ENCODE measurements around the gene PTGDR2.

Gene PTGDR2

GRCh38 chr11:60872961-60873524 is 17.3 kb upstream of the PTGDR2 start:
- no peak for FAIRE-seq
- no peak for DNase-seq (ENCODE audit: insufficient read length)
- no peak for TF ChIP-seq POLR2A (IDR thresholded peaks at IDR 0.05; ENCODE audit: low read depth, low read length)
- TF ChIP-seq TAF1 (IDR thresholded peaks at IDR 0.05; ENCODE audit: borderline replicate concordance, low read depth, low read length): no peak
- no peak for TF ChIP-seq POLR2AphosphoS5 (IDR thresholded peaks at IDR 0.05; ENCODE audit: low read depth, low read length)

GRCh38 chr11:60872124-60872960 is 16.6 kb upstream of the PTGDR2 start:
- no peak for DNase-seq (ENCODE audit: insufficient read length)
- no peak for FAIRE-seq
- TF ChIP-seq POLR2AphosphoS5 (IDR thresholded peaks at IDR 0.05; ENCODE audit: low read depth, low read length) (no peak), TAF1 (IDR thresholded peaks at IDR 0.05; ENCODE audit: borderline replicate concordance, low read depth, low read length) (no peak), POLR2A (IDR thresholded peaks at IDR 0.05; ENCODE audit: low read depth, low read length) (no peak)

GRCh38 chr11:60871378-60872061 is 15.8 kb upstream of the PTGDR2 start:
- no peak for TF ChIP-seq POLR2A (IDR thresholded peaks at IDR 0.05; ENCODE audit: low read depth, low read length)
- no peak for TF ChIP-seq TAF1 (IDR thresholded peaks at IDR 0.05; ENCODE audit: borderline replicate concordance, low read depth, low read length)
- TF ChIP-seq POLR2AphosphoS5 (IDR thresholded peaks at IDR 0.05; ENCODE audit: low read depth, low read length): no peak
- FAIRE-seq: peak; percentile 79
- DNase-seq (ENCODE audit: insufficient read length): no peak

- DNase-seq (ENCODE audit: insufficient read length) (no peak), FAIRE-seq (no peak)
- TF ChIP-seq TAF1 (IDR thresholded peaks at IDR 0.05; ENCODE audit: borderline replicate concordance, low read depth, low read length) (no peak), POLR2AphosphoS5 (IDR thresholded peaks at IDR 0.05; ENCODE audit: low read depth, low read length) (no peak), POLR2A (IDR thresholded peaks at IDR 0.05; ENCODE audit: low read depth, low read length) (no peak)
Observed at GRCh38 chr11:60870733-60871377, 15.1 kb upstream of the PTGDR2 start.

GRCh38 chr11:60870276-60870675 is 14.5 kb upstream of the PTGDR2 start:
- DNase-seq (ENCODE audit: insufficient read length): no peak
- TF ChIP-seq POLR2AphosphoS5 (IDR thresholded peaks at IDR 0.05; ENCODE audit: low read depth, low read length): no peak
- TF ChIP-seq TAF1 (IDR thresholded peaks at IDR 0.05; ENCODE audit: borderline replicate concordance, low read depth, low read length): no peak
- TF ChIP-seq POLR2A (IDR thresholded peaks at IDR 0.05; ENCODE audit: low read depth, low read length): no peak
- FAIRE-seq: no peak

- DNase-seq (ENCODE audit: insufficient read length): no peak
- TF ChIP-seq POLR2A (IDR thresholded peaks at IDR 0.05; ENCODE audit: low read depth, low read length): no peak
- no peak for TF ChIP-seq TAF1 (IDR thresholded peaks at IDR 0.05; ENCODE audit: borderline replicate concordance, low read depth, low read length)
- TF ChIP-seq POLR2AphosphoS5 (IDR thresholded peaks at IDR 0.05; ENCODE audit: low read depth, low read length): no peak
- no peak for FAIRE-seq
Observed at GRCh38 chr11:60869451-60869825, 13.7 kb upstream of the PTGDR2 start.

GRCh38 chr11:60868682-60869450 is 13.1 kb upstream of the PTGDR2 start:
- no peak for FAIRE-seq
- TF ChIP-seq POLR2AphosphoS5 (IDR thresholded peaks at IDR 0.05; ENCODE audit: low read depth, low read length): no peak
- TF ChIP-seq TAF1 (IDR thresholded peaks at IDR 0.05; ENCODE audit: borderline replicate concordance, low read depth, low read length): no peak
- no peak for TF ChIP-seq POLR2A (IDR thresholded peaks at IDR 0.05; ENCODE audit: low read depth, low read length)

GRCh38 chr11:60867871-60868681 is 12.3 kb upstream of the PTGDR2 start:
- DNase-seq (ENCODE audit: insufficient read length) (no peak), FAIRE-seq (no peak)
- TF ChIP-seq TAF1 (IDR thresholded peaks at IDR 0.05; ENCODE audit: borderline replicate concordance, low read depth, low read length): no peak
- TF ChIP-seq POLR2AphosphoS5 (IDR thresholded peaks at IDR 0.05; ENCODE audit: low read depth, low read length): no peak

More at GRCh38 chr11:60868682-60869450, 13.1 kb upstream of the PTGDR2 start:
- no peak for DNase-seq (ENCODE audit: insufficient read length)

GRCh38 chr11:60866911-60867870 is 11.4 kb upstream of the PTGDR2 start, which contains the start of gene ZP1:
TSS of gene ZP1 (plus strand) at chr11:60867542. CDS start at chr11:60867562, 20 bp downstream.
- FAIRE-seq (no peak), DNase-seq (ENCODE audit: insufficient read length) (no peak)
- TF ChIP-seq TAF1 (IDR thresholded peaks at IDR 0.05; ENCODE audit: borderline replicate concordance, low read depth, low read length) (no peak), POLR2AphosphoS5 (IDR thresholded peaks at IDR 0.05; ENCODE audit: low read depth, low read length) (no peak), POLR2A (IDR thresholded peaks at IDR 0.05; ENCODE audit: low read depth, low read length) (no peak)
